OCI-M2 (cell line): ENCODE data around the gene NAA38.
"Not testable (repeated sequence)": the region's sequence is repeated elsewhere in the genome, so short reads cannot be mapped to it uniquely, and the experiment has no call there.

Experiments used
- DNase-seq: peaks from one replicate; lab custom pipeline; 2025; ENCODE audit not compliant: unreplicated experiment; lab: John Stamatoyannopoulos, UW

The NAA38 gene

DNA sequence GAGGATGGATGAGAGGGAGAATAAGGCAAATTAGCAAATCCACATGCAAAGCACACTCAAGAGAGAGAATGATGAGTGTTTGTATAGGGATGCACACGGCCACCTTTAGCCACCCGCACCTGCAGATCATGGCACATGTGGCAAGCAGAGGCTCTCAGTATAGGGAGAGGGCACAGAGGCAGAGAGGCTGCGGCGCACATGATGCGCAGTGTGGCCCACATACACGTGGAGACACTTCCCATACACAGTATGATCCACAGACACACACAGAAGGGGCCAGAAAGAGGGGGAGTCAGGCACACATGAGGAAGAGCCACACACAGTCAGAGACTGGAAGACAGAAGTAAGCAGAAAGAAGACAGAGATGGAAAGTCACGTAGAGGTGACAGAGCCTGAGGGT lies 24.7 kb upstream of the NAA38 start:
- DNase-seq = no peak

DNA sequence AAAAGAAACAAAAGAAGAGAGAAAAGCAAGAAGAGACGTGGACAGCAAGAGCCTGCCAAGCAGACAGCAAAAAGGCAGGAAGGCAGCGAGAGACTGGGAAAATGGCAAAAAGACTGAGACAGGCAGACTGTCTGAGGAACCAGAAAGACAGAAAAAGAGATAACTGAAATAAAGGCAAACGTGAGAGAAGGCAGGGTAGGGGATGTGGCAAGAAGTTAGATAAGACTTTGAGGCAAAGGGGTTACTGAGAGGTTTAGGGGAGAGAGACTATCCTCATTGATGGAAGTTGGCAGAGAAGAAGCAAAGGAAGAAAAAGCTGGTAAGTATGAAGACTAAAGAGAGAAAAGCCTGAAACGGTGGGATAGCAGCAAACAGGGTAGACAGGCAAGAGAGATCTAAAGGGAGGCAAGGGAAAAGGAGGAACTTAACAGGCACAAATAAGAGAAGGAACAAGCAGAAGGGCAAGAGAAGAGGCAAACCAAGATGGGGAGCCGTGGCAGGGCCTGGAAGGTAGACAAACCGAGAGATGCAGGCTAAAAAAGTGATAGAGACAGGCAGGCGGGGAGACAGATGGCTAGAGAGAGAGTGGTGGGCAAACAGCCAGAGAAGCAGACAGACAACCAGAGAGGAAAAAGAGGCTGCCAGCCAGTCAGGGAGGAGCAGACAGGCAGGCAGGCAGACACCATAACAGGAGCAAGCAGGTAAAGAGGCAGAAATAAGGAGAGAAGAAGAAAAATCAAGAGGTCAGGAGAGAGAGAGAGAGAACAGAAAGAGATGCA lies 24.1 kb upstream of the NAA38 start:
- no peak for DNase-seq

DNA sequence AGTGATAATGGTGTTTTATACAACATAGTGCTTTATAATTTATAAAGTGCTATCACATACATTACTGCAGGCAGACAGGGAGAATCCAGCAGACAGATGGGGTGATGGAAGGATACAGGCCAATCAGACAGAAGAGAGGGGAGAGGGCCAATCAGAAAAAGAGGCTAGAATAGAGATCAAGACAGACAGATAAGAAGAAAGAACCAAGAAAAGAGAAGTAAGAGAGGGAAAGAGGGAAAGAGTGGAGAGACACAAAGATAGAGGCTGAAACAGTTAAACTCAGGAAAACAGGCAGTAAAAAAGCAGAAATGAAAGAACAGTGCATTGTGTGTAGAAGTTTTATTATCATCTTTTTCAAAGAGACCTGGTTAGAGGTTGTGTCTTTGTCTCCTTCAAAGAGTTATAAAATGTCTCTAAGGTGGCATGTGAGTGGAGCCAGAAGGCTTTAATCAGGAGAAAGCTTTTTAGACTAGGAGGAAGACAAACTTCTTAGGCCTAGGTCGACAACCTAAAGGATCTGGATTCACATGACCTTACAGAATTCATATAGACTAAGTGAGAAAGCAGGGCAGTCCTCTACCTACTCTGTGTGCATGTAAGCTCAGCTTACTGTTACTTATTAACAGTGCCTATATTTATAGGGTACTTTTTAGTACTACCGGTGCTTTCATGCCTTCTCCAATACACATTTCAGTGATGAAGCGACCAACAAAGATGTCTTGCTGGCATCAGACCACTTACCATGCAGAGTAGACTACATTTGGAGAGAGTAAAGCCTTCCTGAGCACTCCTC lies 22.9 kb upstream of the NAA38 start:
- no peak for DNase-seq

DNA sequence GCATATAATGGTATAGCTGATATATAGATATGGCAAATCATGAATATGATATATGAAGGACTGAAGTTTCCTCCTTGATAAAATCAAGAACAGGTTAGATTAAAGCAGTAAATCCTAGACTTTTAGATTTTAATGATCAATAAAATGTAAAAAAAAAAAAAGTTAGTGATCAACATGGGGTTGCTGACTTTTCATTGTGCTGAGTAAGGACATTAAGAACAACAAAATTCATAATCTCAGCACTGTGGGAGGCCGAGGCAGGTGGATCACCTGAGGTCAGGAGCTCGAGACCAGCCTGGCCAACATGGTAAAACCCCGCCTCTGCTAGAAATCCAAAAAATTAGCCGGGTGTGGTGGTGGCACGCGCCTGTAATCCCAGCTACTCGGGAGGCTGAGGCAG lies 20.9 kb upstream of the NAA38 start:
- DNase-seq = no peak

DNA sequence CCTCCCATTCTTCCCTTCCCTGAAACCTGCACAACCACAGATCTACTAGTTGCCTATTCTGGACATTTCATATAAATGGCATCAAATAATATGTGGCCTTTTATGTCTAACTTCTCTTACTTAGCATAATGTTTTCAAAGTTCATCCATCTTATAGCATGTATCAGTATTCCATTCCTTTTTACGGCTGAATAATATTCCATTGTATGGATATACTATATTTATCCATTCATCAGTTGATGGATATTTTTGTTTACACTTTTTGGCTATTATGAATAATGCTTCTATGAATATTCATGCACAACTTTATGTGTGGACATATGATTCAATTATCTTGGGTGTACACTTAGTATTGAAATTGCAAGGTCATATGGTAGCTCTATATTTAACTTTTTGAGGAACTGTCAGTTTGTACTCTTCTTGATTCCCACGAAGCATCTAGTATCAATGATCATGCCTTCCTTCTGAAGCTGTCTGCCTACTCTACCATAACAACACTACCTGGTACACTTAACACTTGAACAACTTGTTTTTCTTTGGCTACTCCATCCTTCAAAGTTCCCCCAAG lies 18.5 kb upstream of the NAA38 start:
- DNase-seq = no peak

- no peak for DNase-seq
Measured at GRCh38 chr17:7873051-7873450, 15.7 kb upstream of the NAA38 start.

DNA sequence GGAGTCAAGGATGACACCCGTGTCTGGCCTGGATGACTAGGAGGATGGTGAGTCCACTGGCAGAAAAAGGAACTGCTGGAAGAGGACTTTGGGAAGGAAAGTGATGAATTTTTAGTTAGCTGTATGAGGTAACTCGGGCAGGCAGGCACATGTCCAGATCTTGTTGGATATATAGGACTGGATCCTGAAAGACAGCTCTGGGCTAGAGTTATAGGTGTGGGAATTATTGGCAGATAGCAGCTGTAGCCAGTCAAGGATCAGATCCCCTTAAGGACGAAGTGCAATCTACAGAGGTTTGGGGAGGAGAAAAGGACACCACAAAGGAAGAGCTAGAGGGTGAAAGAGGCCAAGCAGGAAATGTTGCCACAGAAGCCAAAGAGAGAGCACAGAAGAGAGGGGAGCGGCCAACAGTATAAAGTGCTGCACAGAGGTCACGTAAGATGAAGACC lies 10.5 kb upstream of the NAA38 start:
- DNase-seq = no peak

DNA sequence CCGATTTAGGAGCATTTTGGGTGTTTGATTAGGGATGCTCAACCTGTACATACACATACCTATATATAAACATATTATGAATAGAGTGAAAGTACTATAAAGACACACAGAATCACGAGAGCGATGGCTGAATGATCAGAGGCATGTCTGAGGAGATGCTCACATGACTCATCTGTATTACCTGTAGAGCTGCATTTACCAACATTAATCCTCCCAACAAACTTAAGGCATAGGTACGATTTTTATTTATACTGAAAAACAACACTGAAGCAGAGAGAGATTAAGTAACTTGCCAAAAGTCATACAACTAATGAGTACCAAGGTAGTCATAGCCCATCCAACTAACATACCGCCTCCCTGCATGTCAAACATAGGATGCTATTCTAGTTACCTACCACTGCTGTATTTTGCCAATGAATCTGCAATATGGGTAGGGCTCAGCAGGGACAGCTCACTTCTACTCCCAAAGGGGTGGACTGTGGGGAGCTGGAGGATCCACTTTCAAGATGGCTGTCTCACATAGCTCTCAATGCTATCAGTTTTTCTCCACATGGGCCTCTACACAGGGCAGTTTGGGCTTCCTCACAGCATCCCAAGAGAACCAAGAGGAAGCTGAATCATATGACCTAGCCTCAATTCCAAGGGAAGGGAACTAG lies 7.8 kb upstream of the NAA38 start:
- DNase-seq = no peak

DNA sequence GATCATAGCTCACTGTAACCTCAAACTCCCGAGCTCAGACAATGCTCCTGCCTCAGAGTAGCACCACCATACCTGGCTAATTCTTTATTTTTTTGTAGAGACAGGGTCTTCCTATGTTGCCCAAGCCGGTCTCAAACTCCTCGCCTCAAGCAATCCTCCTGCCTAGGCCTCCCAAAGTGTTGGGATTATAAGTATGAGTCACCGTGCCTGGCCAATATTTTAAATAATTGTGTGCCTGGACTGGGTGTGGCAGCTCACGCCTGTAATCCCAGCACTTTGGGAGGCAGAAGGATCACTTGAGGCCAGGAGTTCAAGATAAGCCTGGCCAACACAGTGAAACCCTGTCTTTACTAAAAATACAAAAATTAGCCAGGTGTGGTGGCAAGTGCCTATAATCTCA lies 7.0 kb upstream of the NAA38 start:
- not testable (repeated sequence) for DNase-seq

DNA sequence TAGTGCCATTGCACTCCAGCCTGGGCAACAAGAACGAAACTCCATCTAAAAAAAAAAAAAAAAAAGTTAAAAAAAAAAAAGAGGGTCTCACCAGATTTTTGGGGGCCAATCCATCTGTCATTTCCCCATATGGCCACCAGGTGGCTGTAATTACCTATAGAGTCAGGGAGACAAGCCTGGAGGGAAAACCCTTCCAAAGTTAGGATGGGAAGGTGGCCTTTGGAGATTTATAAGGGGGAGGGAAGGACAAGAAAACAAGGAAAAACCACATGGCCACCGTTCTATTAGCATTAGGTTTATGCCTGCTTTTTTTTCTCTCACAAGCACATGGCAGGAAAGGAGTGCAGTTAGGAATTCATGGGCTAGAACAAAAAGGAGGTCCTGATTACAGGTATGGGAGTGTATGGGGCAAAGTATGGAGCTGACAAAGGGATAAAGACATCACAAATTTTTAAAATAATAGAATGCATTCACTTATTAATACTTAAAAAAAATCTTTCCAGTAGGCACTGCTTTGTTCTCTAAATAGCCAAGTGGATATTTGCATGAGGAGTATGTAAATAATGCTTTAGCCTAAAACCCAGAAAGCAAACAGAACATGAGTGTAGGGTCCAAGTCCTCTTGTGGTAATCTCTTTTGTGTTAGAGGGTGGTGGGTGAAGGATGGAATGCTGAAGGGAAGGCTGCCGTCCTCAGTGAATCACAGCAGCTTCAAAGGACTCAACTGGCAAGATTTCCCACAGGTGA lies 5.5 kb upstream of the NAA38 start:
- DNase-seq = no peak

DNA sequence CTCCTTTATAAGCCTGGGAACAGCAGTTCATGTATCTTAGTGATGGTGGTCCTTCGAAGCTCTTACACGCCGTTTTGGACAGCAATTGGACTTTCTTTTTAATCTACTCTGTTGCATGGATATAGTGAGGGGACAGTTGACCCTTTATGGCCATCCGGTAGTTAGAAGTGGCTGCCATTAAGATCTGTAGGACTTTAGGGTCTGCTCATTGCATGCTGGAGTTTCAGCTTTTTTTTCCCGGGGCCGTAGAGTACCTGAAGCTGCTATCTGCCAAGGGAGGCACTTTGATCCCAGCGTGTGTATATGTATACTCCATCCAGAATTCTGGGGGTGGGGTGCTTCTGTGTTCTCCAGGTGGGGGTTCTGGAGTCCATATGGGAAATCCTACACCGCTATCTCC lies 1.7 kb upstream of the NAA38 start:
- DNase-seq = no peak

GRCh38 chr17:7858522-7858810 lies 1.1 kb upstream of the NAA38 start:
- no peak for DNase-seq

GRCh38 chr17:7857713-7858521 lies 558 bp upstream of the NAA38 start, which contains the start of gene CYB5D1:
TSS of gene CYB5D1 (plus strand) at chr17:7858003. CDS start at chr17:7858135, 132 bp downstream.
- peak; percentile 93 for DNase-seq

DNA sequence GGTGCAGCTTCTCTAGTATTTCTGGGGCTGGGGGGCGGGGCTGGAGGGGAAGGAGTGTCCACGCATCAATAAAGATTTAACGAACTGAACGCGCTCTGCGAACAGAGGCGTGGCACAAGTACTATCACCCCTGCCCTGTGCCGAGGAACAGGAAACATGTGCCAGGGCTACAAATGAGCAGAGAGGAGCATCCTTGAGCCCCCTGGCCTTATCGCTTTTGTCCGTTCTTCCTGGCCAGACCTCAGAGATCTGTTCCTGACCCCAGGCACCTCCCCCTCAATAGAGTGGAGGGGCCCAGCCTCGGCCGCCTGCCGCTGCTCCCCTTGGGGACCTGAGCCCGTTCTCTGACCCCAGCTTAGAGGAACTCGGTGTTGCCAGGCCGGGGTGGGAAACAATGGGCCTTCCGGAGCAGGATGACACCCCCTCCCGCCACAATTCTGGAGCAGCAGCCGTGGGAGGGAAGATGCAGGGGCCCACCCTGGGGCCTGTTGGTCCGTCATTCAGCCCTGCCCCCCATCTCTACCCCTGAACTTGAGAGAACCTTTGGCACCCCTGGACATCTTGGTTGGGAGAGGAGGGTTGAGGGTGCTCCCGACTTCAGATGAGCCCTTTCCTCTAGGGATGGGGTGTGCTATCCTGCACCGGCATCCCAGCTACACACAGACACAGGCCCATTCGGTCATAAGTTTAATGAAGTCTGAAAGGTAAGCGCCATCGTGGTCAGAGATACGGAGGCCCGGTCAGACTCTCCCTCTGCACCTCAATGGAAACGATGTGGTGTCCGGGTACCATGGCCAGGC lies 1.1 kb downstream of the NAA38 start:
- peak; percentile 55 for DNase-seq

DNA sequence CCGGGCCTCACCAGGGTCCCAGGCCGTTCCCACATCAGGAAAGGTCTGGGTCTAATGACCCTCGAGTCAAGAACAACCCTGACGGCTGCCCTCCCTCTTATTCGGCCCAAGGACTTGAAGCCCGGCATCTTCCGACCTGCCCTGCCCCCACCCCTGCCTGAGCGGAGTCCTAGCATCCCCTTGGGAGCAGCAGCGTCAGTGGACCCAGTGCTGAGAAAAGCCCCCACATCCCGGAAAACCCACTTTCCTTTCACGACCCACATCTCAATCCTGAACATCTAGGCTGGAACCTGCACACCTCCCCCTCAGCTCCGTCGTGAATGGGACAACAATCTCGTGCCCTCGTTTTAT lies 1.7 kb downstream of the NAA38 start:
- DNase-seq = no peak

DNA sequence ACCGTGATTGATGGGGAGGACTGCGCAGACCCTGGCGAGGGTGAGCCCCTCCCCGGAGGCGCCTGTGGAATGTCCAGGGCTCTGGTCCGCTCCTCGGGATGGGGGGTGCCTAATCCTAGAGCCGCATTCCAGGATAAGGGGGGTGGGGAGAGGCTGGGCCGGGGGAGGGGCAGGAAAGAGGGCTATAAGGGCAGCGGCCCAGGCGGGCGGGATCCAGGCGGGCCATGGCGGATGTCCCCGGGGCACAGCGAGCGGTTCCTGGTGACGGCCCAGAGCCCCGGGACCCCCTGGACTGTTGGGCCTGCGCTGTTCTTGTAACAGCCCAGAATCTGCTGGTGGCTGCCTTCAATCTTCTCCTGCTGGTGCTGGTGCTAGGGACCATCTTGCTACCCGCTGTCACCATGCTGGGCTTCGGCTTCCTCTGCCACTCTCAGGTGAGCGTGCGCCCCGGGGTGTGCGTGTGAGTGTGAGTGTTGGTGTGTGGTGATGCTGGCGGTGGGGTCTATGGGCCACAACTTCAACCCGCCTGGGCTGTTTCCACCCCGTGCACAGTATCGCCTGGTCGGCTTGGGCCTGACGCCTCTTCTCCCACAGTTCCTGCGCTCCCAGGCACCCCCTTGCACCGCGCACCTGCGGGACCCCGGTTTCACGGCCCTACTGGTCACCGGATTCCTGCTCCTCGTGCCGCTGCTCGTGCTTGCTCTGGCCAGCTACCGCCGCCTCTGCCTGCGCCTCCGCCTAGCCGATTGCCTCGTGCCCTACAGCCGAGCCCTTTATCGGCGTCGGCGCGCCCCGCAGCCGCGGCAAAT lies 2.3 kb downstream of the NAA38 start, which contains the start of gene TMEM88:
TMEM88 (plus strand) TSS at position 216 of the 809 bp plus-strand sequence; CDS start at position 225, 9 bp downstream.
- DNase-seq = no peak

- DNase-seq = no peak
Measured at GRCh38 chr17:7854078-7854777, 3.1 kb downstream of the NAA38 start.

GRCh38 chr17:7853691-7854038 lies 3.7 kb downstream of the NAA38 start:
- no peak for DNase-seq
